Immature natural killer cell (primary cell): Measurements from ENCODE around the gene ZNF611. TPM values are rescaled to one million over a fixed set of nuclear protein-coding genes. Genes with fewer than 3 reads are reported as not detected.
A peak's percentile ranks its signal among the peaks of the same experiment; 100 is the strongest.
"Not testable (repeated sequence)": the region's sequence is repeated elsewhere in the genome, so short reads cannot be mapped to it uniquely, and the experiment has no call there.

Experiments used
- DNase-seq, 3 donors: peaks; one replicate each; pipeline ENCODE4 v3.0.0; 2022; ENCODE audit warnings: mixed read lengths in 1 of 3
- H3K27ac Mint-ChIP-seq, 6 donors: one replicate each; pipeline ENCODE4 v1.8.0; 2020; ENCODE audit warnings: mixed read lengths in 6 of 6, mild to moderate bottlenecking in 5 of 6, inconsistent platforms in 4 of 6, moderate library complexity in 3 of 6
- H3K27me3 Mint-ChIP-seq, 3 donors: one replicate each; pipeline ENCODE4 v1.8.0; 2020 to 2021; ENCODE audit warnings: low read depth in 3 of 3, mild to moderate bottlenecking in 3 of 3, mixed read lengths in 3 of 3, moderate library complexity in 3 of 3, inconsistent platforms in 1 of 3
- H3K36me3 Mint-ChIP-seq, 3 donors: one replicate each; pipeline ENCODE4 v1.8.0; 2020; ENCODE audit warnings: mixed read lengths in 3 of 3, inconsistent platforms in 2 of 3, mild to moderate bottlenecking in 2 of 3
- H3K4me1 Mint-ChIP-seq, 2 donors: one replicate each; pipeline ENCODE4 v1.8.0; 2020; ENCODE audit warnings: inconsistent platforms in 2 of 2, mild to moderate bottlenecking in 2 of 2, mixed read lengths in 2 of 2, moderate library complexity in 1 of 2
- H3K4me3 Mint-ChIP-seq, 5 donors: one replicate each; pipeline ENCODE4 v1.8.0; 2020; ENCODE audit warnings: mild to moderate bottlenecking in 5 of 5, mixed read lengths in 5 of 5, inconsistent platforms in 3 of 5, moderate library complexity in 3 of 5
- H3K9me3 Mint-ChIP-seq, 6 donors: one replicate each; pipeline ENCODE4 v1.8.0; 2020; ENCODE audit warnings: mild to moderate bottlenecking in 6 of 6, mixed read lengths in 6 of 6, inconsistent platforms in 4 of 6, moderate library complexity in 3 of 6
- polyA plus RNA-seq, 3 donors: library from polyadenylated mRNA; unstranded; fragments of 300-500 nt; fragmentation: Illumina TruSeq; gene quantifications; one replicate each; pipeline ENCODE4 v1.2.3, GENCODE V29; 2021

The ZNF611 gene
- polyA plus RNA-seq, 3 donors from 2014 or later, result 18.4 to 75.2 (median 27.4) TPM

GRCh38 chr19:52710538-52710937 is 24.3 kb downstream of the ZNF611 start:
- H3K9me3 Mint-ChIP-seq, result peaks cover 11 to 29% (median 25%) of the 10 kb centered on the region in 6 donors
- H3K27ac Mint-ChIP-seq, result peak overlapping the region in 2 of 6 donors; percentile 39 to 70
- H3K27me3 Mint-ChIP-seq, result peaks cover 0 to 3% (median 0%) of the 10 kb centered on the region in 3 donors
- H3K4me1 Mint-ChIP-seq, result peaks cover 23 to 42% of the 10 kb centered on the region in 2 donors
- H3K4me3 Mint-ChIP-seq, result no peak overlapping the region
- peaks cover 59 to 78% (median 72%) of the 10 kb centered on the region in 3 donors for H3K36me3 Mint-ChIP-seq
- no peak for DNase-seq

- not testable (repeated sequence) for DNase-seq, H3K27me3 Mint-ChIP-seq, H3K4me3 Mint-ChIP-seq, H3K27ac Mint-ChIP-seq, H3K4me1 Mint-ChIP-seq
- peaks cover 16 to 76% (median 61%) of the 10 kb centered on the region in 6 donors for H3K9me3 Mint-ChIP-seq
- peaks cover 62 to 65% (median 64%) of the 10 kb centered on the region in 3 donors for H3K36me3 Mint-ChIP-seq
These were observed 29.2 kb downstream of the ZNF611 start for GRCh38 chr19:52705615-52706014.

- Mint-ChIP-seq H3K36me3 (peaks cover 49 to 59% (median 54%) of the 10 kb centered on the region in 3 donors), H3K27ac (no peak overlapping the region), H3K9me3 (peaks cover 16 to 77% (median 63%) of the 10 kb centered on the region in 6 donors), H3K4me3 (no peak overlapping the region), H3K4me1 (peaks cover 0 to 5% of the 10 kb centered on the region in 2 donors), H3K27me3 (no peaks in the 10 kb centered on the region)
- DNase-seq, result no peak
These were observed 30.9 kb downstream of the ZNF611 start for GRCh38 chr19:52703917-52704316.

- Mint-ChIP-seq H3K4me1 (peaks cover 0 to 5% of the 10 kb centered on the region in 2 donors), H3K4me3 (no peak overlapping the region)
These were observed 34.2 kb downstream of the ZNF611 start for GRCh38 chr19:52700673-52701072.

GRCh38 chr19:52699555-52699954 is 35.3 kb downstream of the ZNF611 start:
- H3K27me3 Mint-ChIP-seq, H3K4me3 Mint-ChIP-seq, H3K4me1 Mint-ChIP-seq: not testable (repeated sequence)
- peak overlapping the region in 2 of 6 donors; percentile 28 to 43 for H3K27ac Mint-ChIP-seq
- H3K9me3 Mint-ChIP-seq, result peaks cover 5 to 42% (median 29%) of the 10 kb centered on the region in 6 donors
- peak in 2 of 3 donors; percentile 10 to 15 for DNase-seq
- H3K36me3 Mint-ChIP-seq, result peaks cover 9 to 21% (median 15%) of the 10 kb centered on the region in 3 donors

More at GRCh38 chr19:52700673-52701072, 34.2 kb downstream of the ZNF611 start:
- H3K27me3 Mint-ChIP-seq, result no peaks in the 10 kb centered on the region
- no peak for DNase-seq
- H3K27ac Mint-ChIP-seq, result peak overlapping the region in 3 of 6 donors; percentile 43 to 56 (median 49)
- H3K9me3 Mint-ChIP-seq, result peaks cover 6 to 53% (median 40%) of the 10 kb centered on the region in 6 donors
- H3K36me3 Mint-ChIP-seq, result peaks cover 21 to 32% (median 26%) of the 10 kb centered on the region in 3 donors

- no peak overlapping the region for H3K27ac Mint-ChIP-seq
- H3K4me3 Mint-ChIP-seq, result no peak overlapping the region
- peaks cover 1 to 3% (median 1%) of the 10 kb centered on the region in 3 donors for H3K27me3 Mint-ChIP-seq
- H3K9me3 Mint-ChIP-seq, result peaks cover under 1 to 9% (median 7%) of the 10 kb centered on the region in 6 donors
- H3K36me3 Mint-ChIP-seq, result peaks cover 3 to 15% (median 5%) of the 10 kb centered on the region in 3 donors
- DNase-seq, result no peak
- peaks cover 8% of the 10 kb centered on the region in 2 donors for H3K4me1 Mint-ChIP-seq
These were observed 38.8 kb downstream of the ZNF611 start for GRCh38 chr19:52695996-52696395.

GRCh38 chr19:52694921-52695320 is 39.9 kb downstream of the ZNF611 start:
- DNase-seq, result no peak
- Mint-ChIP-seq H3K36me3 (peaks cover 0 to 8% (median 0%) of the 10 kb centered on the region in 3 donors), H3K4me1 (peaks cover 19% of the 10 kb centered on the region in 2 donors), H3K27ac (no peak overlapping the region), H3K9me3 (peaks cover 0 to 3% (median 0%) of the 10 kb centered on the region in 6 donors), H3K27me3 (peaks cover 5 to 10% (median 8%) of the 10 kb centered on the region in 3 donors), H3K4me3 (no peak overlapping the region)

- H3K9me3 Mint-ChIP-seq, DNase-seq, H3K36me3 Mint-ChIP-seq, H3K4me3 Mint-ChIP-seq, H3K27ac Mint-ChIP-seq: not testable (repeated sequence)
- H3K4me1 Mint-ChIP-seq, result peaks cover 25 to 26% of the 10 kb centered on the region in 2 donors
- peaks cover 7 to 10% (median 8%) of the 10 kb centered on the region in 3 donors for H3K27me3 Mint-ChIP-seq
These were observed 40.6 kb downstream of the ZNF611 start for GRCh38 chr19:52694281-52694680.

- no peak for DNase-seq
- peaks cover 7 to 10% (median 8%) of the 10 kb centered on the region in 3 donors for H3K27me3 Mint-ChIP-seq
- H3K27ac Mint-ChIP-seq, result peak overlapping the region in 2 of 6 donors; percentile 4 to 66
- H3K36me3 Mint-ChIP-seq, result no peaks in the 10 kb centered on the region
- H3K9me3 Mint-ChIP-seq, result no peaks in the 10 kb centered on the region
- H3K4me3 Mint-ChIP-seq, result peak overlapping the region in 4 of 5 donors; percentile 10 to 52 (median 22)
- peaks cover 38 to 39% of the 10 kb centered on the region in 2 donors for H3K4me1 Mint-ChIP-seq
These were observed 42.3 kb downstream of the ZNF611 start for GRCh38 chr19:52692431-52693008.

GRCh38 chr19:52691737-52692136 is 43.1 kb downstream of the ZNF611 start:
- H3K27ac Mint-ChIP-seq, result peak overlapping the region in 5 of 6 donors; percentile 71 to 98 (median 95)
- H3K4me1 Mint-ChIP-seq, result peaks cover 38 to 39% of the 10 kb centered on the region in 2 donors
- peak overlapping the region; percentile 91 to 99 (median 95) for H3K4me3 Mint-ChIP-seq
- no peaks in the 10 kb centered on the region for H3K36me3 Mint-ChIP-seq
- H3K9me3 Mint-ChIP-seq, result no peaks in the 10 kb centered on the region
- peaks cover 7 to 10% (median 8%) of the 10 kb centered on the region in 3 donors for H3K27me3 Mint-ChIP-seq
- DNase-seq, result no peak

- H3K9me3 Mint-ChIP-seq, result no peaks in the 10 kb centered on the region
- DNase-seq, result no peak
- peaks cover 38 to 39% of the 10 kb centered on the region in 2 donors for H3K4me1 Mint-ChIP-seq
- H3K27ac Mint-ChIP-seq, result peak overlapping the region; percentile 92 to 98 (median 94)
- no peaks in the 10 kb centered on the region for H3K36me3 Mint-ChIP-seq
- peaks cover 7 to 10% (median 8%) of the 10 kb centered on the region in 3 donors for H3K27me3 Mint-ChIP-seq
- H3K4me3 Mint-ChIP-seq, result peak overlapping the region; percentile 91 to 99 (median 95)
These were observed 43.6 kb downstream of the ZNF611 start for GRCh38 chr19:52691215-52691610.

GRCh38 chr19:52690369-52691214 is 44.3 kb downstream of the ZNF611 start:
- Mint-ChIP-seq H3K4me3 (peak overlapping the region; percentile 91 to 99 (median 95)), H3K36me3 (no peaks in the 10 kb centered on the region), H3K4me1 (peaks cover 38 to 39% of the 10 kb centered on the region in 2 donors), H3K9me3 (no peaks in the 10 kb centered on the region), H3K27me3 (peaks cover 7 to 10% (median 8%) of the 10 kb centered on the region in 3 donors), H3K27ac (peak overlapping the region; percentile 92 to 98 (median 94))
- DNase-seq, result peak; percentile 90 to 91 (median 90)

GRCh38 chr19:52689843-52690368 is 44.9 kb downstream of the ZNF611 start:
- peaks cover 38 to 44% of the 10 kb centered on the region in 2 donors for H3K4me1 Mint-ChIP-seq
- peak overlapping the region; percentile 92 to 98 (median 94) for H3K27ac Mint-ChIP-seq

More at GRCh38 chr19:52689843-52690368, 44.9 kb downstream of the ZNF611 start:
- Mint-ChIP-seq H3K4me3 (peak overlapping the region; percentile 91 to 99 (median 95)), H3K9me3 (no peaks in the 10 kb centered on the region), H3K27me3 (peaks cover 7 to 10% (median 8%) of the 10 kb centered on the region in 3 donors), H3K36me3 (no peaks in the 10 kb centered on the region)
- DNase-seq, result peak in 1 of 3 donors; percentile 29
